ENCODE results near the gene MUC15.

DNA sequence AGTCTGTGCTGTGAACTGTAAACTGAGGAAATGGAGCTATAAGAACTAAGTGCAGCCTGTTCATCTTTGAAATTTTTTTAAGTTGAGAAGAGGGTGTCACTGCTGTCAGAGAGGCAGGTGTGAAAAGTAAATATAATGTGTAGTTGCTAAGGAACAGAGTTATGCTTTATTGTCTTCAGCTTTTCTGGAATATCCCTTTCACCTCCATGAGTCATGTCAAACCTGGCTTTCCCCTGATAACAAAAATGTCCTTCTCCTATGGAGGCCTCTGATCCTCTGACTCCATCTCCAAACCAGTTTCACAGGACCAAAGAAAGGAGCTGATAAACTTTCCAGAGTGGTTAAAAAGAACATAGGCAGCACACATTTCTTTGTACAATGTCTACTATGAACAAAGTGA lies 12.8 kb upstream of the MUC15 start:
- TF ChIP-seq TAF1 (IDR thresholded peaks at IDR 0.05; ENCODE audit: low read depth, low read length) (no peak), POLR2A (IDR thresholded peaks at IDR 0.05; ENCODE audit: low read depth, low read length) (no peak), POLR2AphosphoS5 (IDR thresholded peaks at IDR 0.05; ENCODE audit: low read depth, low read length) (no peak), SPI1 (IDR thresholded peaks at IDR 0.05; ENCODE audit: low read depth, low read length) (no peak)
